Kidney epithelial cell (primary cell): ENCODE data around the gene STK32A. TPM values are rescaled to one million over a fixed set of nuclear protein-coding genes. Genes with fewer than 3 reads are reported as not detected.

Experiments
- DNase-seq: peaks from one replicate; pipeline ENCODE4 v3.0.0-alpha.2; 2010; ENCODE audit warnings: low read depth
- H3K27me3 ChIP-seq: 2 replicates; pipeline ENCODE4 v1.6.0; 2011; ENCODE audit warnings: low read length; ENCODE audit not compliant: control insufficient read depth, insufficient read depth
- H3K36me3 ChIP-seq: 2 replicates; pipeline ENCODE4 v1.5.1; 2011; ENCODE audit warnings: low read length; ENCODE audit not compliant: control insufficient read depth, insufficient read depth
- H3K4me3 ChIP-seq: 2 replicates; pipeline ENCODE4 v1.5.1; 2011; ENCODE audit warnings: low read depth, mild to moderate bottlenecking, control low read depth, low read length
- CTCF ChIP-seq: IDR thresholded peaks from 2 replicates; pipeline ENCODE4 v1.5.1; 2011; ENCODE audit warnings: mild to moderate bottlenecking, moderate library complexity, low read length, control low read depth, inconsistent platforms; ENCODE audit not compliant: insufficient read depth, poor library complexity, severe bottlenecking
- total RNA-seq: library from RNA; depleted of rRNA; stranded (reverse); fragments of >200 nt; gene quantifications from 2 replicates; pipeline ENCODE4 v1.2.3, GENCODE V29; 2015

Gene STK32A
- total RNA-seq, 1 donor from 2014 or later: 3.7 TPM

- Histone ChIP-seq H3K4me3 (no peak overlapping the region), H3K27me3 (no peaks in the 10 kb centered on the region), H3K36me3 (no peaks in the 10 kb centered on the region)
- TF ChIP-seq CTCF: no peak
- DNase-seq: no peak
Measured at GRCh38 chr5:147317978-147318684, 83.3 kb downstream of the STK32A start.

- no peak for DNase-seq
- Histone ChIP-seq H3K36me3 (no peaks in the 10 kb centered on the region), H3K4me3 (no peak overlapping the region), H3K27me3 (no peaks in the 10 kb centered on the region)
- no peak for TF ChIP-seq CTCF
Measured at GRCh38 chr5:147321569-147321968, 86.7 kb downstream of the STK32A start.

GRCh38 chr5:147327421-147327820, 92.6 kb downstream of the STK32A start:
- H3K36me3 ChIP-seq: no peaks in the 10 kb centered on the region
- DNase-seq: no peak
- TF ChIP-seq CTCF: no peak
- no peak overlapping the region for H3K4me3 ChIP-seq
- H3K27me3 ChIP-seq: no peaks in the 10 kb centered on the region

GRCh38 chr5:147327905-147328304, 93.1 kb downstream of the STK32A start:
- TF ChIP-seq CTCF: no peak
- H3K27me3 ChIP-seq: no peaks in the 10 kb centered on the region

GRCh38 chr5:147332658-147333057, 97.8 kb downstream of the STK32A start:
- TF ChIP-seq CTCF: no peak
- no peak overlapping the region for H3K4me3 ChIP-seq
- no peak for DNase-seq
- H3K36me3 ChIP-seq: no peaks in the 10 kb centered on the region
- H3K27me3 ChIP-seq: no peaks in the 10 kb centered on the region

More at GRCh38 chr5:147327905-147328304, 93.1 kb downstream of the STK32A start:
- no peak for DNase-seq
- Histone ChIP-seq H3K4me3 (no peak overlapping the region), H3K36me3 (no peaks in the 10 kb centered on the region)

GRCh38 chr5:147336876-147337275, 102.0 kb downstream of the STK32A start:
- no peak for TF ChIP-seq CTCF
- no peak for DNase-seq
- Histone ChIP-seq H3K4me3 (no peak overlapping the region), H3K27me3 (no peaks in the 10 kb centered on the region), H3K36me3 (no peaks in the 10 kb centered on the region)
